Suprapubic skin (tissue), 4 donors: Measurements from ENCODE around the gene INPP4B.

Experiments used
- CTCF ChIP-seq, 2 donors: fragments of 200-600 bp in 1 of 2; fragments of 450-650 bp in 1 of 2; sonication (generic) in 1 of 2; IDR thresholded peaks; one replicate each; pipeline ENCODE4 v1.5.1; 2016 to 2019; ENCODE audit warnings: antibody characterized with exemption in 2 of 2, mild to moderate bottlenecking in 1 of 2, moderate library complexity in 1 of 2
- POLR2A ChIP-seq, 2 donors: fragments of 450-650 bp; IDR thresholded peaks; one replicate each; pipeline ENCODE4 v1.6.1; 2017; ENCODE audit warnings: antibody characterized with exemption in 2 of 2, mild to moderate bottlenecking in 2 of 2, moderate library complexity in 2 of 2
- POLR2AphosphoS5 ChIP-seq, 3 donors: sonication (generic); formaldehyde crosslinking; IDR thresholded peaks; one replicate each; pipeline ENCODE4 v1.6.1; 2017; ENCODE audit warnings: antibody characterized with exemption in 3 of 3

- TF ChIP-seq CTCF (IDR thresholded peaks at IDR 0.05) (no peak), POLR2A (IDR thresholded peaks at IDR 0.05) (no peak), POLR2AphosphoS5 (IDR thresholded peaks at IDR 0.05) (no peak)
Observed at GRCh38 chr4:142181021-142181420, 665.1 kb downstream of the INPP4B start.
